Endothelial cell (in vitro differentiated cells): ENCODE measurements around the gene GORASP1. TPM values are rescaled to one million over a fixed set of nuclear protein-coding genes. Genes with fewer than 3 reads are reported as not detected.

ENCODE experiments used
- DNase-seq: peaks from one replicate; pipeline ENCODE4 v3.0.0; 2021; ENCODE audit warnings: low spot score
- H3K27ac Mint-ChIP-seq: one replicate; pipeline ENCODE4 v1.8.0; 2021; ENCODE audit warnings: mixed read lengths, inconsistent platforms; ENCODE audit not compliant: unreplicated experiment
- H3K27me3 Mint-ChIP-seq: one replicate; pipeline ENCODE4 v1.8.0; 2021; ENCODE audit warnings: mild to moderate bottlenecking, moderate library complexity, mixed read lengths, inconsistent platforms; ENCODE audit not compliant: unreplicated experiment
- H3K36me3 Mint-ChIP-seq: one replicate; pipeline ENCODE4 v1.8.0; 2021; ENCODE audit warnings: mild to moderate bottlenecking, low read depth, mixed read lengths, inconsistent platforms; ENCODE audit not compliant: unreplicated experiment
- H3K4me1 Mint-ChIP-seq: one replicate; pipeline ENCODE4 v1.8.0; 2021; ENCODE audit warnings: mild to moderate bottlenecking, mixed read lengths, inconsistent platforms; ENCODE audit not compliant: unreplicated experiment
- H3K4me3 Mint-ChIP-seq: one replicate; pipeline ENCODE4 v1.8.0; 2021; ENCODE audit warnings: mild to moderate bottlenecking, mixed read lengths, inconsistent platforms; ENCODE audit not compliant: unreplicated experiment
- H3K9me3 Mint-ChIP-seq: one replicate; pipeline ENCODE4 v1.8.0; 2021; ENCODE audit warnings: mixed read lengths, inconsistent platforms; ENCODE audit not compliant: unreplicated experiment
- total RNA-seq: library from RNA; stranded (reverse); fragmentation: NEBNext Ultra II Directional; extraction: Animal tissue kit (Norgen Biotek cat#: 25700); gene quantifications from one replicate; pipeline ENCODE4 v1.2.1, GENCODE V29; 2021; ENCODE audit not compliant: unreplicated experiment
- TF ChIP-seq, protein P1 (sequence below): fragments of 200-600 bp; sonication (generic); IDR thresholded peaks from one replicate; pipeline ENCODE4 v1.5.0; 2021; ENCODE audit warnings: antibody characterized with exemption; ENCODE audit not compliant: unreplicated experiment

Gene GORASP1
- total RNA-seq, 1 donor from 2014 or later: 130 TPM

- Mint-ChIP-seq H3K9me3 (no peaks in the 10 kb centered on the region), H3K4me1 (peaks cover 42% of the 10 kb centered on the region), H3K4me3 (peak overlapping the region; percentile 77), H3K36me3 (peaks cover 46% of the 10 kb centered on the region), H3K27ac (peak overlapping the region; percentile 52), H3K27me3 (peaks cover 11% of the 10 kb centered on the region)
- TF ChIP-seq, protein P1, sequence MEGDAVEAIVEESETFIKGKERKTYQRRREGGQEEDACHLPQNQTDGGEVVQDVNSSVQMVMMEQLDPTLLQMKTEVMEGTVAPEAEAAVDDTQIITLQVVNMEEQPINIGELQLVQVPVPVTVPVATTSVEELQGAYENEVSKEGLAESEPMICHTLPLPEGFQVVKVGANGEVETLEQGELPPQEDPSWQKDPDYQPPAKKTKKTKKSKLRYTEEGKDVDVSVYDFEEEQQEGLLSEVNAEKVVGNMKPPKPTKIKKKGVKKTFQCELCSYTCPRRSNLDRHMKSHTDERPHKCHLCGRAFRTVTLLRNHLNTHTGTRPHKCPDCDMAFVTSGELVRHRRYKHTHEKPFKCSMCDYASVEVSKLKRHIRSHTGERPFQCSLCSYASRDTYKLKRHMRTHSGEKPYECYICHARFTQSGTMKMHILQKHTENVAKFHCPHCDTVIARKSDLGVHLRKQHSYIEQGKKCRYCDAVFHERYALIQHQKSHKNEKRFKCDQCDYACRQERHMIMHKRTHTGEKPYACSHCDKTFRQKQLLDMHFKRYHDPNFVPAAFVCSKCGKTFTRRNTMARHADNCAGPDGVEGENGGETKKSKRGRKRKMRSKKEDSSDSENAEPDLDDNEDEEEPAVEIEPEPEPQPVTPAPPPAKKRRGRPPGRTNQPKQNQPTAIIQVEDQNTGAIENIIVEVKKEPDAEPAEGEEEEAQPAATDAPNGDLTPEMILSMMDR: no peak
- DNase-seq: no peak
These were observed 34.0 kb upstream of the GORASP1 start for GRCh38 chr3:39141171-39141995.

- Mint-ChIP-seq H3K9me3 (no peaks in the 10 kb centered on the region), H3K4me3 (peak overlapping the region; percentile 77), H3K36me3 (peaks cover 40% of the 10 kb centered on the region), H3K27me3 (peaks cover 9% of the 10 kb centered on the region), H3K4me1 (peaks cover 39% of the 10 kb centered on the region), H3K27ac (no peak overlapping the region)
- DNase-seq: no peak
- TF ChIP-seq, protein P1: no peak
These were observed 33.0 kb upstream of the GORASP1 start for GRCh38 chr3:39140341-39140971.

GRCh38 chr3:39139442-39139841 lies 32.0 kb upstream of the GORASP1 start:
- no peaks in the 10 kb centered on the region for H3K9me3 Mint-ChIP-seq
- no peak for DNase-seq
- H3K27ac Mint-ChIP-seq: no peak overlapping the region
- H3K4me3 Mint-ChIP-seq: no peak overlapping the region
- peaks cover 14% of the 10 kb centered on the region for H3K27me3 Mint-ChIP-seq
- H3K4me1 Mint-ChIP-seq: peaks cover 47% of the 10 kb centered on the region
- peaks cover 38% of the 10 kb centered on the region for H3K36me3 Mint-ChIP-seq
- TF ChIP-seq, protein P1: no peak

DNA sequence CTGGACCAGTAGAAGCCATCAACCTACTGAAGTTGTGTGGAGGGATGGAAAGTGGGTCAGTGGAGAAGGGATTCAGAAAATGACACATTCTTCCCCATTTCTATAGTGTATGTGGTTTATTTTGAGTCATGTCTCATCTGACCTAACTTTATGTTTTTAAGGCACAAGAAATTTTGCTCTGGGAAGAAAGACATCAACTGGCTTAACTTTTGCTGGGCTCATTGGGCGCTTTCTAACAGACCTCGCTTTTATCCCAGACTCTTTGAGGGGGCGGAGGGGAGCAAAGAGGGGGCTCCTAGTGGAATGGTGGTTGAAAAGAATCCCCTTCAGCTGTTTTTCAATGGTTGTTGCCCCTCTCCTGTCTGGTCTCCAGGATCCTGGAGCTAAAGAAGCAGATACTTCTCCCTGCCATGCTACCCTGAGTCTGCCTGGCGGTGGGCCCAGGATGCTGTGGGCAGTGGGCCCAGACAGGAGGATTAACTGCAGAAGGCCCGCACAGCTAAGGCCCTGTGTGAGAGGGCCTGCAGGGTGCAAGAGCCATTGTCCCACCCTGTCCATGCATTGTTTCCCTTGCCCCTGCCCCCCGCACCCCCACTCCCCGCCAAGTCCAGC lies 31.5 kb upstream of the GORASP1 start:
- Mint-ChIP-seq H3K9me3 (no peaks in the 10 kb centered on the region), H3K27ac (no peak overlapping the region), H3K27me3 (peaks cover 14% of the 10 kb centered on the region), H3K36me3 (peaks cover 37% of the 10 kb centered on the region), H3K4me3 (no peak overlapping the region), H3K4me1 (peaks cover 49% of the 10 kb centered on the region)
- no peak for DNase-seq
- TF ChIP-seq, protein P1: no peak
